Measurements from ENCODE around the gene C2CD4C.
"Not testable (repeated sequence)": the region's sequence is repeated elsewhere in the genome, so short reads cannot be mapped to it uniquely, and the experiment has no call there.

C2CD4C gene

DNA sequence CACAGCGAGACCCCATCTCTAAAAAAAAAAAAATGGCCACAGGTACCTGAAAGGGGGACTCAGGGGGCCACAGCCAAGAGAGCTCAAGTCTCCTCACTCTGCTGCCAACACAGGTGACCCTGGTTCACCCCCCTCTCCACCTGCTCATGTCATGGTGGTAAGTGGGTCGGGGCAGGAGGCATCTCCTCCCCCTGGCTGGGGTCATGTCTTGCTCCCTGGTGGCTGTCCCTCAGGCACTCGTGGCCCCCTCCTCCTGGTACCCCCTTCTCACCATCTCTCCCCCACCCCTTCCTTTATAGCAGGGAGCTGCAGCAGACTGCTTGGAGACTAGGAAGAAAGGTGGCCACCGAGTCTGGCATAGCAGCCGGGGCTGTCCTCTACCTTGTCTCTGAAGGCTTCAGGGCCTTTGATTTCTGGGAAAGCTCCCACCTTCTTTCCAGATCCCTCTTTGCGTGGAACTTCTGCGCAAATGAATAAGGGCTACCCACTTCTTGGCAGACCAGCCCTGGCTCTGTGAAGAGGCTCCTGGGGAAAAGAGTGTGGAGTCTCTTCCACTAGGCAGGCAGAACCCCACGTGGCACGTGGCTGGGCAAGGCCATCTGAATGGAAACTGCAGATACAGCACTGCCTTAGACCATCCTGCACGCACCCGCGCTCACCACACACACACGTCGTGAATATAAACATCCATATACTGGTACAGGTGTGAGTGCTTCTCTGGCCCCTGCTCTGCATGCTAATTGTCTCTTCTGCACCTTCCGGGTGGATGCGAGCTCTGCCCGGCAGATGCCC is 44.3 kb downstream of the C2CD4C start:
- no peak for DNase-seq (ENCODE audit: low read depth)

- no peak for DNase-seq (ENCODE audit: low read depth)
These were observed 46.3 kb downstream of the C2CD4C start for GRCh38 chr19:362683-363082.

GRCh38 chr19:362154-362553 is 46.8 kb downstream of the C2CD4C start:
- DNase-seq (ENCODE audit: low read depth), result no peak

- no peak for DNase-seq (ENCODE audit: low read depth)
These were observed 49.4 kb downstream of the C2CD4C start for GRCh38 chr19:359653-359925.

DNA sequence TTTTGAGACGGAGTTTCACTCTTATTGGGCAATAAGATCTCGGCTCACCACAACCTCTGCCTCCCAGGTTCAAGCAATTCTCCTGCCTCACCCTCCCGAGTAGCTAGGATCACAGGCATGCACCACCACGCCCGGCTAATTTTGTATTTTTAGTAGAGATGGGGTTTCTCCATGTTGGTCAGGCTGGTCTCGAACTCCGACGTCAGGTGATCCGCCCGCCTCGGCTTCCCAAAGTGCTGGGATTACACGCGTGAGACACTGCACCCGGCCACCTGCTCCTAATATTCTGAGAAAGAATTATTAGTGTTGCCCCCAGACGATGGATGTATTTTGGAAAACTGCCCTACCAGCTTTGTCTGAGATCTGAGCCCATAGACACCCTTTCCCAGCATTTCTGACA is 53.4 kb downstream of the C2CD4C start:
- not testable (repeated sequence) for DNase-seq (ENCODE audit: low read depth)

All from activated T-cell treated with anti-CD3 and anti-CD28 coated beads for 48 hours (primary cell).